A673 (cell line): ENCODE data around the gene CYP4A11.
"Not testable (repeated sequence)": the region's sequence is repeated elsewhere in the genome, so short reads cannot be mapped to it uniquely, and the experiment has no call there.

ENCODE experiments used
- EZH2 ChIP-seq: fragments of 200-600 bp; sonication (generic); IDR thresholded peaks from 2 replicates; pipeline ENCODE4 v1.6.1; 2017; ENCODE audit warnings: borderline replicate concordance, low read depth, mild to moderate bottlenecking, mixed read lengths, antibody characterized with exemption, low read length; ENCODE audit not compliant: poor library complexity, severe bottlenecking
- TF ChIP-seq, protein P1 (sequence below): fragments of 300-800, 200-600 bp; sonication (generic); conservative IDR thresholded peaks from 2 replicates; pipeline ENCODE4 v1.5.1; 2017; ENCODE audit warnings: low read depth, mild to moderate bottlenecking, antibody characterized with exemption, low read length, moderate library complexity, mixed read lengths

DNA sequence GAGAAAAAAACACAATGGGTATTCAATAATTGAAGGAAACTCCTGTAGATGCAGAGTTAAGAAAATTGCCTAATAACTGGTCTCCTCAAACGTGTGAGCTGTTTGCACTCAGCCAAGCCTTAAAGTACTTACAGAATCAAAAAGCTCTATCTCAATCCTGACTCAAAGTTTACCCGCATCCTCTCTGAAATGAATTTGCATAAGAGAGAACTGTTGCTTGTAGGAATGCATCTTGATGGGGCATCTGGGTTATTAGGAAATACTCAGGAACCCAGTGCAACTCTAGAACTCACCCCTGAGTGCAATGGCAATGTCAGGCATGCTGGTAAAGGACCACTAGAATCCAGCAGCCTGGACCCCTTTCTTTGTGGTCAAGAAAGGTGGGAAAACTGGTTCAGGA, 12.6 kb upstream of the CYP4A11 start:
- TF ChIP-seq, protein P1, sequence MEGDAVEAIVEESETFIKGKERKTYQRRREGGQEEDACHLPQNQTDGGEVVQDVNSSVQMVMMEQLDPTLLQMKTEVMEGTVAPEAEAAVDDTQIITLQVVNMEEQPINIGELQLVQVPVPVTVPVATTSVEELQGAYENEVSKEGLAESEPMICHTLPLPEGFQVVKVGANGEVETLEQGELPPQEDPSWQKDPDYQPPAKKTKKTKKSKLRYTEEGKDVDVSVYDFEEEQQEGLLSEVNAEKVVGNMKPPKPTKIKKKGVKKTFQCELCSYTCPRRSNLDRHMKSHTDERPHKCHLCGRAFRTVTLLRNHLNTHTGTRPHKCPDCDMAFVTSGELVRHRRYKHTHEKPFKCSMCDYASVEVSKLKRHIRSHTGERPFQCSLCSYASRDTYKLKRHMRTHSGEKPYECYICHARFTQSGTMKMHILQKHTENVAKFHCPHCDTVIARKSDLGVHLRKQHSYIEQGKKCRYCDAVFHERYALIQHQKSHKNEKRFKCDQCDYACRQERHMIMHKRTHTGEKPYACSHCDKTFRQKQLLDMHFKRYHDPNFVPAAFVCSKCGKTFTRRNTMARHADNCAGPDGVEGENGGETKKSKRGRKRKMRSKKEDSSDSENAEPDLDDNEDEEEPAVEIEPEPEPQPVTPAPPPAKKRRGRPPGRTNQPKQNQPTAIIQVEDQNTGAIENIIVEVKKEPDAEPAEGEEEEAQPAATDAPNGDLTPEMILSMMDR: not testable (repeated sequence)
- TF ChIP-seq EZH2: not testable (repeated sequence)
